GM21737 (cell line): Measurements from ENCODE around the gene PTGR3.

Experiments used
- ATAC-seq: cut with Tn5 transposase; IDR thresholded peaks from one replicate; pipeline ENCODE4 v1.9.1; 2021; ENCODE audit warnings: mild to moderate bottlenecking, moderate library complexity; ENCODE audit not compliant: unreplicated experiment

The PTGR3 gene

GRCh38 chr18:75170916-75171315, 38.0 kb downstream of the PTGR3 start:
- no peak for ATAC-seq

DNA sequence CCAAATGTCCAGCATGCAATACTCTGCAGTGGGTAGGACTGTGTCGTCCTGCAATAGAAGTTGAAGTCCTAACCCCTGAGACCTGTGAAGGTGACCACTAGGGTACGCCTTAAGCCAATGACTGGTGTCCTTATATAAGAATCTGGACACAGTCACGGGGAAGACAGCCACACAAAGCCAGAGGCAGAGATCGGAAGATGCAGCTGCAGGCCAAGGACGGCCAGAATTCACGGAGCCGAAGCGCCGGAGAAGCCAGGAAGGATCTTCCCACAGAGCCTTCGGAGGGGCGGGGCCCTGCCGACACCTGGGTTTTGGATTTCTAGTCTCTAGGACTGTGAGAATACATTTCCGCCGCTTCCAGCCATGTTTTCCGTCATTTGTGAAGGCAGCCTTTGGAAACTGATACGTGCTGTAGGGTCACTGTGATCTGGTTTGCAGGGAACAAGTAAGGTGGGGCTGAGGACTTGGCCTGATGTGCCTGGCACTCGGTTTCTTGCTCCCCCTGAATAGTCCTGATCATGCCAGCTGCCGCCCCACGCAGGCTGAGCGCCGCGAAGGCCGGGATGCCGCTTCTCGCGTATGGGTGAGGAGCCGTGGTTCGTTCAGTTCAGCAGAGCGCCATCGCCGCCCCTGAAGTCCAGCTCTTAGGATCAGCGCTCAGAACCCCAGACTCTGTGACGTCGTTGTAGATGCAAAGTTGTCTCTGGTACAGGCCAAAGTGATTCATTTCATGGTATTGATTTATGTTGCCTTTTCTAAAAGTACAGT, 38.7 kb downstream of the PTGR3 start:
- ATAC-seq, result no peak

DNA sequence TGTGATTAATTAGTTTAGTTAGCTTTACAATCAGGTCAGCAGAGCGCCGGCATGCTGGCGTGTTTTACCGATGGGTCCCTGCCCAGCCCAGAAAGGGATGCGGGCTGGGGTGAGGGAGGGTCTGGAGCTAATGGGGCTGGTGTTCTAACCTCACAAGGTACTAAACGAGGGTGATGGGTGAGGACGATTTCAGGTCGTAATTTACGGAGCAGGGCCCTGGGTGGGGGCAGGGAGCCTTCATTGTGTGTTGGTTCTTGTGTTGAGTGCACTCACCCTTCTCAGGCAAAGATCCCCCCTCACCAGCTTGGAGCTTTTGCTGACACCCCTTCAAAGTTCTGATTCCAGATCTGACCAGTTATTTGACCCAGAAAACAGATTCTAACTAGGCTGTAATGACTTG, 39.5 kb downstream of the PTGR3 start:
- no peak for ATAC-seq

DNA sequence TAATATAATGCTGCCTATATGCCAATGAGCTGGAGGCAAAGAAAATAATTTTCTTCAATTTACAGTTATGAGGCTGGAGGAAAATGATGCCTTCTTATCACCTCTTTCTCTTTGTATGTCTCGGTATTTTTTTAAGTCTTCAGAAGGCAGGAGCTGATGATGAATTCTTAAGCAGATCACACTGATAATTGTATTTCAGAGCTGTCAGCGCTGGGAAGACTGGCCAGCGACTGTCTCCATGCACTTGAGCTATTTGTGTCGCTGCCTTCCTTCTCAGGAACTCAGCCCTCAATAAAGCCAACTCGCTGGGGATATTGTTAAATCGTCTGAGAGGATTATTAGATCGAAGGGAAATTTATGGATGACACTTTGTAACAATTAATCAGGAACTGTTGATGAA, 40.3 kb downstream of the PTGR3 start:
- ATAC-seq, result no peak

DNA sequence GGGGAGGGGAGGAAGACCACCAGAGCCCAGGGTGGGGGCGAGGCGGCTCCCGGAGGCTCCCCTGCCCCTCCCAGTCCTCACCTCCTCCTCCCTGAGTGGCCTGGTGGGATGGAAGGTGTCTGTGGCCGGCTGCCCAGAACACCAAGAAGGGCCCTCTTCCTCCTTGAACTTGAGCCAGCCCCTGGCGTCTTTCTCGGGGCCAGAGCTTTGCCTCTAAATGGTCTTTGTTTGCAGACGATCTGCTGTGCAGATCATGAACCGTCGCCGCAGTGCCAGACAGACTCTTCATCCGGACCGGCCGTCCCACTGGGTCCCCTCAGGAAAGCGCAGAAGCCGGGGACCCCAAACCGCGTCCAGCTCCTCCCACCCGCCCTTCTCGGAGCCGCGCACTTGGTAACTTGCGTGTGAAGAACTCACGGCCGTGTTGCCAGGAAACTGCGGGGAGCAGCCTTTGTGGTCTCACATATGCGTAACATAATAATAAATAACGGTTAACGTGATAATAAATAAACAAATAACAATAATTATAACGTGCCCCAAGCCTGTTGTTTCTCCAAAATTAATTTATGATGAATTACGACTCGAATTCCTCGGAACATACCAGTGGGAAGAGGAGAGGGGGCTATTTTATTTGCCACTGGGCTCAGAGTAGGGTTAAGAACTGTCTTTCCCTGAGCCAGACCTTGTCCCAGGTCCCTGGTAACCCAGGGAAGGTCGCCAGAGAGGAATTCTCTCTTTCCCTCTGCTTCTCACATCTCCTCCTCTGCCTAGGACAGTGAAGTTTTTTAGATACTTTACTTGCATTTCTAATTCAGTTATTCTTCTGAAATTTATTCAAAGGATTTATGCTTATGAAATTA, 41.0 kb downstream of the PTGR3 start:
- no peak for ATAC-seq

DNA sequence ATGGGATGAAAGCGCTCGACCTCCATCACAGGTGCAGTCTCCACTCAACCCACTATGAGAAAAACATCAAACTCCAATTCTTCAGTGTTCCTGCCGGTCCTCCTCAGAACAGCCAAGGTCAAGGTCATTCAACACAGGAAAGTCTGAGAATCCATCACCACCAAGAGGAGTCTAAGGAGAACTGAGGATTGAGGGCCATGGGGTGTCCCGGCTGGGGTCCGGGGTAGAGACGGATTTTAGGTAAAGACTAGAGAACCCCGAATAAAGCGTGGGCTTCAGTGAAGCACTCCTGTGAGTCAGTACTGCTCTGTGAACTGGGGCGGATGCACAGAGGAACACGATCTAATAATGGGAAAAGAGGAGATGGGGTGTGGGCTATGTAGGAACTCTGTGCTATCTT, 41.8 kb downstream of the PTGR3 start:
- ATAC-seq, result no peak

- ATAC-seq, result no peak
Observed at GRCh38 chr18:75165926-75166325, 43.0 kb downstream of the PTGR3 start.

- ATAC-seq, result no peak
Observed at GRCh38 chr18:75164479-75164878, 44.5 kb downstream of the PTGR3 start.

- no peak for ATAC-seq
Observed at GRCh38 chr18:75163736-75164135, 45.2 kb downstream of the PTGR3 start.

GRCh38 chr18:75162978-75163377, 46.0 kb downstream of the PTGR3 start:
- ATAC-seq, result no peak

DNA sequence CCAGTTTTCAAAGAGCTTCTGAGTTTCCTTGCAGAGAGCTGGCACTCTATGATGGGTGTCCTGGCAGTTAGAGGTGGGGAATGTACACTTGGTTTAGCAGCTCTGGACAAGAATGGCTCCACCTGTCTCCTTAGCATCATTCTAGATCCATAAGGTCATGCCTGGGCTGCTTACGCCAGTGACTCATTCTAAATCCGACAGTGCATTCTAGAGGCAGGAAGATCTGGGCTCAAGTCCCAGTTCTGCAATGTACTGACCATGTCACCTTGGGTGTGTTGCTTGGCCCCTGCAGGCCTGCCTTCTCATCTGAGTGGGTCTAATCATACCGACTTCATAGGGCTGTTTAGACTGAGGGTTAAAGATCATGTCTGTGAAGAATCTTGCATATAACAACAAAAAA, 46.5 kb downstream of the PTGR3 start:
- no peak for ATAC-seq

- no peak for ATAC-seq
Observed at GRCh38 chr18:75161256-75162028, 47.5 kb downstream of the PTGR3 start.

GRCh38 chr18:75160364-75160763, 48.6 kb downstream of the PTGR3 start:
- no peak for ATAC-seq

GRCh38 chr18:75159646-75160356, 49.1 kb downstream of the PTGR3 start:
- ATAC-seq, result no peak

GRCh38 chr18:75159238-75159518, 49.8 kb downstream of the PTGR3 start:
- no peak for ATAC-seq
